Amniotic epithelial cell (primary cell): ENCODE results near the gene TMEM59.
"Not testable (repeated sequence)": the region's sequence is repeated elsewhere in the genome, so short reads cannot be mapped to it uniquely, and the experiment has no call there.

Experiments used
- DNase-seq: peaks from one replicate; pipeline ENCODE4 v3.0.0-alpha.2; 2010; ENCODE audit warnings: low read depth

TMEM59 gene

DNA sequence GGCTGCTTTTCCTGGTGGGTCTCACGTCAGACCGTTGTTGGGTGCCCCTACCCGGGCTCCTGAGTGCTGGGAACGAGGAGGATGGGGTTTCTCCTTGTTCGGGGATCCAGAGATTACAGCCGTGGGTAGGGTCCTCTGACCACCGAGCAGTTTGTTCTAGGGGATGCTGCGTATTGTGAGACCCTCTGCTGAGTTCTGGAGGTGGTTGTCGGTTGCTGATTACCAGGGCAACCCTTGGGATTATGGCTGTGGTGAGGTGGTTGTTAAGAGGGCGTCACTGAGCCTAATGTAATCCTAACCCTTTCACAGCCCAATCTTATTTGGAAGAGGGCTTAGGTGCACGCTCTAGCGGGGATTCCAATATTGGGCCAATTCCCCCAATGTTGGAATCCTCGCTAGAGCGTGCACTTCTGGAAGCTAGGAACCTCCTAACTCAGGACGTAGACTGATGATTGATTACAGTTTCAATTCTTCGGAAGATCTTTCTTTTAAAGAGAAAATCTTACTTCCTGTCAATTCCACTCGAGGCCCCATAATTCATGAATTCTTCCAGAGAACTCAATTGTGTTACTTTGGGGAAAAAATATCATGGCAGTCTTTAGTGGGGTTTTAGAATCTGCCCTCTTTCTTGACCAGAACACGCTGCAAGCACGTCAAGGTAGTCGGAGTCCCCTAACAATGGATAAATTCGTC, 887 bp upstream of the TMEM59 start:
- DNase-seq, result peak; percentile 10

DNA sequence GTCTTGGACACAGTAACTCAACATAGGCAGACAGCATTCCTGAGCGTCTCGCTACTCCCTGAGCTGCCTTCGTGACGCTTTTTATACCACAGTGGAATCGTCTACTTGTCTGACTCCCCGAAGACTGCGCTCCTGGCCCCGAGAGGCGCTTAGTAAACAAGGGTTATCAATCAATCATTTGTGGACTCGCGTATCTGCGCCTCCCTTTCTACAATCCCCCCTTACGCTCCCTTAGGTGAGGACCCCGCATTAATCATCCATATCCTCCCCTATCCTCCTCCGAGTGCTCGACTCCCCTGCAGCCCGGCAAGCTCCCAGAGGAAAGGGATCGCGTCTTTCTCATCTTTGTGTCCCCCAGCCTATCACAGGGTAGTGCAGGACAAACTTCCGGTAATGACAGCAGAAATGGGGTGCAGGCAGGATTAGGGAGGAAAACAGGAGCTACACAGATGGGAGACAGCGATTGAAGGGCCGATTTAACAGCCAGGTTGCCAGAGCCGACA, 522 bp downstream of the TMEM59 start:
- DNase-seq, result peak; percentile 73

DNA sequence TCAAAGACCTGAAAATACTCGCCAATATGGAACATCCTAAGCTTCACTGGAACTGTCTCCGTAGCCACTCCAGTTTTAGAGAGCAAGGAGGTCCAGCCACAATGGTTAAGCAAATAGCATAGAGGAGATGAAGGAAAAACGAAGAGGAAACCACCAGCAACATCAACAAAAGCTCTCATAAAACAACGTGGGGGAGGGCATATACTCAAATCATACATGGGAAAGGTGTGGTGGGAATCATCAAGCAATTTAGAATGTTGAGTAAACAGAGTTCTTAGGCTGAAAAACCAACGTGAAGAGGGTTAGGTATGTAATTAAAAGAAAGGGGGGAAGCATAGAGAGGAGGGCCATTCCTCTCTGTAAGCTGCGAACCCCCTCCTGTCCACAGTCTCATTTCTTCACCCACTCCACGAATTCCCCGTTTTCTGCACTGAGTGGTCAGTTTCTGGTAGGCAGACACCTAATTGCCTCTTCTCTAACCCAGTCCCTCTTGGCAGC, 1.0 kb downstream of the TMEM59 start:
- peak; percentile 19 for DNase-seq

DNA sequence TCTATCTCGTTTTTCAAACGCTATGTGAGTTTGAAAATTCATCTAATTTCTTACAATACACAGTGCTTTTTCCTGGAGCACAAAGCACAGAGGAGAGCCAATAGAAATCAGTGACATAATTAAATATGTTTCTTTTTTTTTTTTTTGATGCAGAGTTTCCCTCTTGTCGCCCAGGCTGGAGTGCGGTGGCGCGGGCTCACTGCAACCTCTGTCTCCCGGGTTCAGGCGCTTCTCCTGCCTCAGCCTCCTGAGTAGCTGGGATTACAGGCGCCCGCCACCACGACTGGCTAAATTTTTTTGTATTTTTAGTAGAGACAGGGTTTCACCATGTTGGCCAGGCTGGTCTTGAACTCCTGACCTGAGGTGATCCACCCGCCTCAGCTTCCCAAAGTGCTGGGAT, 2.6 kb downstream of the TMEM59 start:
- DNase-seq, result not testable (repeated sequence)

DNA sequence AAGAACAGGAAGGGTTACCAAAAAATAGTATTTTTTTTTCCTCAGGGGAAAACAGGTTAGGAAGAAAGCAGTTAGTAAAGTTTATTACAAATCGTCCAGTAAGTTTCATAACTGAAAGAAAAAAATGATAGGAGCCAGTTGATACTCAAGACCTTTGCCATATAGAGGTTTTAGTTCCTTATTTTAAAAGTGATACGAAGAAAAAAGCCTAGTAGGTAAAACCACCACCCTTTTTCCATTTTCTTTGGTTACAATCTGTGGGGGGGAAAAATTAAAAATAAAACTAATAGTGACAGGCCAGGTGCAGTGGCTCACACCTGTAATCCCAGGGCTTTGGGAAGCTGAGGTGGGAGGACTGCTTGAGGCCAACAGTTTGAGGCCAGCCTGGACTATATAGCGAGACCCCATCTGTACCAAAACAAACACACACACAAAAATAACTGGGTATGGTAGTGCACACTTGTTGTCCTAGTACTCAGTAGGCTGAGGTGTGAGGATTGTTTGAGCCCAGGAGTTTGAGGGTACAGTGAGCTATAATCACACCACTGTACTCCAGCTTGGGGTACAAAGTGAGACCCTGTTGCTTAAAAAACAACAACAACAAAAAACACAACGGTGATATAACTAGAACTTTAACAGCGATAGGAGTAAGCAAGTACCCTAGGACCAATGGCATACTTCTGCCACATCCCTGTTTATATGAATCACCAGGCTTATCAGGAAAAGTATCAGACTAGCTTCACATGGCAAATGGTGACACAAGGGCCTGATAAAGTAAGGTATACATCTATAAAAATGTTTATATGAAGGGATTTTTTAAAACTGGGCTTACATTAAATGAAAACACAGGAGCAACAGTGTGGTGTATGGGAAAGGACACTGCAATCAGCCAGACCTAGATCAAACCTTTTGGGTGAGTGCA, 5.4 kb downstream of the TMEM59 start:
- DNase-seq, result peak; percentile 40

DNA sequence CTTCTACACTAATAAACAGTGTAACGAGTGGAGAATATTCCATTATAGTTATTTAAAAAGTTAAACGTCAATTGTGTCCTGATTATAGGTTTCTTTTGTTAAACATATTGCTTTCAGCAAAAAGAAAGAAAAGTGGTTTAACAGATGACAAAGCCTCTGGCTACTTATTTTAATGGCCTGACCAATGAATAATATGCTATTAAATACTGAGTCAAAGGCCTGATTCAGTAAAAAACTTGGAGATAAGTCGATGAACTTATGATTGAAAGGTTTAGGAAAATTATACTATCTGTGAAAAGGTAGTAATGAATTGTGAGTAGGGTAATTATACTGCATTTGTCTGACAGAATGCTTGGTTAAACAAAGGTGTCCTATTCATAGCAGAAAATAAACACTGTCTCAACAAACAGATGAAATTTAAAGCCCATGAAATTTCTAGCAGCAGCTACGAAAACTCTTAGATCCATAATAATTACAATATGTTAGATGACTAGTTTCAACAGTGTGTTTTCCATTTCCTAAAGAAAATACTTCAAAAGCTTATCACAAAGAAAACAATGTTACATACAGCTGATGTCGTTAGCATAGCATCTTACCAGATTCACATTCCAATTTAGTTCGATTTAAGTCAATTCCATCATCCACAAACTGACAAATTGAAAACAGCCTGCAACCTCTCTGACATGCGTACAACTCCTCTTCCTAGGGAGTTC, 6.2 kb downstream of the TMEM59 start:
- DNase-seq, result no peak

DNA sequence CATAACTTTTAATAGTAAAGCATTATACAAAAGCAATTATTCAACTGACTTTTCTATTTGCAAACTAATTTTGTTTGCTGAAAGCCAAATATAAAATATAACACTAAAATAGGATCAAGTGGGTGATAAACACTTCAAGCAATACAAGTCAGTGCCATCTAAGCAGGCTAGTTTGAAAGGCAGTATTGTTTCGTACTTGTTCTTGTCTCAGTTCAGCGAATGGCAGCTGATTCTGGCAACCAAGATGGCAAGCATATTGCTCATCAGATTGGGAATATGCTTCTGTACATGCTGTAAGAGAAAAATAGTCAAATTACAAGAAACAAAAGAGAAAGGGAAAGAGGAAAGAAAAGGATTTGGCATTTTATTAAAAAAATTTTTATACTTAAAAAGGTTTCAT, 7.5 kb downstream of the TMEM59 start:
- no peak for DNase-seq

DNA sequence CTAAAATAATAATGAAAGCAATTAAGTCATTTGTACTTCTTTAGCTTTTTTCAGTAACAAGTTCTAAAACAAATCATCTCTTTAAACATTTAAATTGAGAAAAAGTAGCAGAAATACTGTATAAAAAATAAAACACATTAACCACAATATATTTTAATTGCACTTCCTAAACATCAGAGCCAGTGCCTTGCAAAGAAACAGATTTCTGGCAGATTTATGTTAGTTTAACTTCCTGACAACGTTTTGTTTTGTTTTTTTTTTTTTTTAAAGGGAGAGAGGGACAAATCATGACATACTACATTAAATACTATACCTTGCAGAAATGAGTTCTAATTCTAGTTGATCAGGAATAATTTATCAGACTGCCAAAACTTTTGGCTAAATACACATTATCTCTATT, 11.2 kb downstream of the TMEM59 start:
- no peak for DNase-seq

DNA sequence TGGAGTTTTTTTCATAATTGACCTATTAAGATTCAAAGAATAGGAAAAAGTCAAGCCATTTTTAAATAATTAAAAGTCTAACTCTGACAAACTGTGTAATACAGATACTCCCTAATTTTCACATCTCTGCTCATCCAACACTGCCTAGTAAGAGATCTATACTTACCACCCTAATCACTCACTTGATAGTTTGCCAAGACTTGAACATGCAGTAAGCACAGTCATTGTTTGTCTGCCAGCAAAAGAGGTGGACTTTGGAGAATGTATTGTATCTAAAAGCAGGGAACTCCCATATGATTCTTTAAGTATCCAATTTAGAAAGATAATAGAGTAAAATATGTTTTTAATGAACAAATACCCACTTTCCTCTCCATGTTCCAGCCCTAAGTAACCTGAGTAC, 15.5 kb downstream of the TMEM59 start:
- DNase-seq, result no peak

DNA sequence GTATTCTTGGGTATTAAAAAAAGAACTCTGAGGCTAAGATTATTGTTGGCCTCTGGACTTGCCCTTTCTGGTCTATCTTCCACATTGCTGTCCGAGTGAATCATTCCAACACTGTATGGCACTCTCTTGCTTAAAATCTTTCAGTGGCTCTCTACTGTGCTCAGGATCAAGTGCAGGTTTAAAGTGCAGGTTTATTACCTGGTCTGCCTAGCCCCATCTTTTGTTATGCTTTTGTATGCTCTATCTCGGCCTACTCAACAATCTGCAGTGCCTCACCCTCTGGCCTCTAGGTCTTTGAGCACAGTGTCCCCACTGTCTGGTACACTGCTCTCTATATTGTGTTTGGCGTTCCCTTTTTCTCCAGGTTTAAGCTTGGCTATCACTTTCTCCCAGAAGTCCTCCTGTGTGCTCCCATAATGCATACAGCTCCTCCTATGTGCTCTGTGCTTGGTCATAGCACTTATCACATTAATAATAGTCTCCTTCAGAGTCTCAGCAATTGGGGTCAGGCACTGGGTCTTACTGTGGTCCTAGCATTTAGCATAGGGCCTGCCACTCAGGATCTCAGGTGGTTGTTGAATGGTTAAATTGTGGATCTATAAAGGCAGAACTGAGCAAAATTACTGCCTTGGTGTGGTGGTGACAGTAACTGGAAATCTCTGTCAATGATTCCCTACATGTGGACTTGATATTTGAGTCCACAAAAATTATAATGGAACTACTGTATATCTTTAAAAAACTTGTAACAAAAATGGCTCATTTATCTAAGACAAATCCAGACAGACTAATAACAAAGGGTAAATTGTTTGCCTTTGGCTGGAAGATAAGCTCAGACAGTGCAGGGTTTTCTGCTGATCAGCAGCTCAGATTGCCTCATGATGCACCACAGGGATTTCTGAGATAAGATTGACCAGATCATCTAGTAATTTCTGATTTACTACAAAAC, 24.4 kb downstream of the TMEM59 start:
- peak; percentile 84 for DNase-seq

DNA sequence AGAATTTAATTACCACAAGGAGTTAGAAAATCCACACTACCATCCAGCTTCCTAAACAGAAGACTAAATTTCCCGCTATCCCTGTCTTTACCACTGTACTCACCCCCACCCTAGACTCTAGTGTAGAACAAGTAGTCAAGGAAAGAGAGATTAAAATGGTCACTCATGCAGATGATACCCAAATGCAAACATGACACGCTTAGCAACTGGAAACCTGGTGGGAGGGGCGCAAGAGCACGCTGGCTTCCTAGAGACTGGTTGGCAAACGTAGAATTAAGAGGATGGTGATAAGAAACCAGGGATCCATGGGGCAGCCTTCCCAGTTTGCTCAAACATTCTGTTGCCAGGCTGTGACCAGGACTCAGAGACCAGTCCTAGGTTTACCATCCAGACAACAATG, 25.2 kb downstream of the TMEM59 start:
- DNase-seq, result peak; percentile 49

DNA sequence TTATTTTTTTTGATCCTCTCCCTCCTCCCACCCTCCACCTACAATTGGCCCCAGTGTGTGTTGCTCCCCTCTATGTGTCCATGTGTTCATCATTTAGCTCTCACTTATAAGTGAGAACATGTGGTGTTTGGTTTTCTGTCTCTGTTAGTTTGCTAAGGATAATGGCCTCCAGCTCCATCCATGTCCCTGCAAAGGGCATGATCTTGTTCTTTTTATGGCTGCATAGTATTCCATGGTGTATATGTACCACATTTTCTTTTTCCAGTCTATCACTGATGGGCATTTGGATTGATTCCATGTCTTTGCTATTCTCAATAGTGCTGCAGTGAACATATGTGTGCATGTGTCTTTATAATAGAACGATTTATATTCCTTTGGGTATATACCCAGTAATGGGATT, 28.2 kb downstream of the TMEM59 start:
- not testable (repeated sequence) for DNase-seq

DNA sequence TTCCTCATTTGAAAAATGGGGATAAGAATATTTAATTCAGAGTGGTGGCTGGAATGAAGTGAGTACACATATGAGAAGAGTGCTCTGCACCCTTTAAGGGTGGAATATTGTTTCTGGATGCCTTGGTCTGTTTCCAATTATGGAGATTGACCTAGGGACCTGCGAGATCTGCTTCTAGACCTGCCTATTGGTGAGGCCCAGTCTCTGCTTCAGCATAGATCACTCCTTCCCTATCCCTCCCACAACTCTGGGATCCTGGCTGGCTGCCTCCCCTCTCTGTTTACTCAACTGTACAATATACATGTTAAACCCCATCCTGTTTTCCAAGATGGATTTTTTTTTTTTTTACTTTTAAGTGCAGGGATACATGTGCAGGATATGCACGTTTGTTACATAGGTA, 28.6 kb downstream of the TMEM59 start:
- DNase-seq, result no peak

DNA sequence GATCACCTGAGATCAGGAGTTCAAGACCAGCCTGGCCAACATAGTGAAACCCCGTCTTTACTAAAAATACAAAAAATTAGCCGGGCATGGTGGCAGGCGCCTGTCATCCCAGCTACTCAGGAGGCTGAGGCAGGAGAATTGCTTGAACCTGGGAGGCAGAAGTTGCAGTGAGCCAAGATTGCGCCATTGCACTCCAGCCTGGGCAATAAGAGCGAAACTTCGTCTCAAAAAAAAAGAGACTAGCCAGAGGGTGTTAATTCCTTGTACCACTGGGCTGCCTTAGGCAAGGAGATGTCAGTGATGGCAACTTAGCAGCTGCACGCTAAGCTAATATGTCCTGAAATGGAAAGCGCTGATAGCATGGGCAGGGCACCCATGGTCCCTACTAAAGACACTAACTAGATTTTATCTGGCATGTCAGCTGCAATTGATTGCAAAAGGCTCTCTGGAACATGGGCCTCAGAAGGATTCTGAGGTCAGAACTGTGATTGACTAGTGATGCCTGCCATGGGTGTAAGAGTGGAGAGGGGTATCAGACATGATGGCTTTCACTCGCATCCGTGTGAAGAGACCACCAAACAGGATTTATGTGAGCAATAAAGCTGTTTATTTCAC, 33.3 kb downstream of the TMEM59 start:
- peak; percentile 26 for DNase-seq

DNA sequence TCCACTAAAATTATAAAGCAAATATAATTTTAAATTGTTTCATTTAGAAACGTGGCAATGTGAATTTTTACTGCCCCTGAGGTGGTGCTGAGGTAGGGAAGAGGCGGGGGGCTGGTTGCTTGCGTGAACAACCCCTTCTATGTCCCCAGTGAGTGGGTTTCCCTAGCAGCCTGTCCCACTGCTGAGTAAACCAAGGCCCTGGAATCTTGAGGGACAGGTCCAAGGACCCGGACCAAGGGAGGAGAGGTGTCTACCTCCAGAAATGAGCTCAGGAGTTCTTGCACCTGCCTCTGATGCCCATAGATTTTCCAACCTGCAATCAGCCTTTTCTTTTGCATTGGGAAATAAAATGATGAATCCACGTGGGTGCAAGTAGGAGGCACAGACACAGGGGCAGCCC, 34.4 kb downstream of the TMEM59 start:
- no peak for DNase-seq

DNA sequence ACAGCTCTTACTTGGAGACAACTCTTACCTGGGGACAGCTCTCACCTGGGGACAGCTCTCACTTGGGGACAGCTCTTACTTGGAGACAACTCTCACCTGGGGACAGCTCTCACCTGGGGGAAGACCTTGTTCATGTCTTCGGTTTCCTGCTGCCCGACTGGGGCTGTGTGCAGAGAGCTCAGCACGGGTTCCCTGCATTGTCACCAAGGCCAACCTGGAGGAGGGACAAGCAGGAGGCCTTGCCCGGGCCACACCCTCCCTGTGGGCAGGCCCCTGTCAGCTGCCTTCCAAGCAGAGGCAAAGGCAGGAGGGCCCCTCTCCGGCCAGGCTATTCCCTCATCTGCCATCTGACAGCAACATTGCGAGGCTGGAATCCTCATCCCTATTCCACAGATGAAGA, 35.0 kb downstream of the TMEM59 start, which contains the start of gene LDLRAD1:
Gene LDLRAD1, minus strand, starts transcription at position 208 of the 400 bp plus-strand sequence. Its CDS starts 74 bp downstream, at position 134.
- no peak for DNase-seq

DNA sequence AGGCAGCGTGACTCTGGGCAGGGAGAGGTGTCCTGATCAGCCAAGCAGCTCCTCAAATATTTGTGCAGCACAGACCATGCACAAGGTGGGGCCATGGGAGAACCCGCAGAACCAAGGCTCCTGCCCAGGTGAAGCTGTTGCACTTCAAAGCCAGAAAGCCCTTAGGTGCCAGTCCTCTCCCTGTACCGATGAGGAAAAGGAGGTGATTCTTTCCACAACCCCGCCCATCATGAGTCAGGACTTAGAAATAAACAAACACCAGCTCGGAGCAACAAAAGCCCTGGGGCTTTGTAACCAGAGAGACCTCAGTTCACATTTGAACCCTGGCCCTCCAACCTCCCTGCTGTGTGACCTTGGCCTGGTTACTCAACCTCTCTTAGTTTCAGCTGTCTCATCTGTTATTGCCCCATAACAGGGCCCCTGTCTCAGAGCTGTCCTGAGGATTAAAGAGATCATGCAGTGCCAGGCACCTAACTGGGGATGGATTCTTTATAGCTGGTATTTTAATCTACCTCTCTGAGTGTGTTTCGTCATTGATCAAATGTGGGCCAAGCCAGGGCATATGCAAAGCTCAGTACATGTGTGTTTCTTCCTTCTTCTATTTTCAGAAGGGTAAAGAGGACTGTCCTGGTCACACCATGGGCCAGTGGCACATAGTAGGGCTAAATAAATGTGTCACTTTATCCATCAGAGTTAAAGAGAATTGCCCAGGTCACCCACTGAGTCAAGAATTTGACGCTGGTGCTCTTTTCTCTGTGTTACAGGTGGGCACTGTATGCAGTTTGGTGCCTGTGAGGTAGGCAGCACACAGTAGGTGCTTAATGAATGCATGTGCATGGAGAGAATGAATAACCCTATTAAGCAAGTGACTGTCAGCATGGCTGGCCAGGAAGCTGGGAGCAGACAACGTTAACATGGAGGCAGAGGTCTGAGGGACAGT, 36.4 kb downstream of the TMEM59 start:
- peak; percentile 97 for DNase-seq

DNA sequence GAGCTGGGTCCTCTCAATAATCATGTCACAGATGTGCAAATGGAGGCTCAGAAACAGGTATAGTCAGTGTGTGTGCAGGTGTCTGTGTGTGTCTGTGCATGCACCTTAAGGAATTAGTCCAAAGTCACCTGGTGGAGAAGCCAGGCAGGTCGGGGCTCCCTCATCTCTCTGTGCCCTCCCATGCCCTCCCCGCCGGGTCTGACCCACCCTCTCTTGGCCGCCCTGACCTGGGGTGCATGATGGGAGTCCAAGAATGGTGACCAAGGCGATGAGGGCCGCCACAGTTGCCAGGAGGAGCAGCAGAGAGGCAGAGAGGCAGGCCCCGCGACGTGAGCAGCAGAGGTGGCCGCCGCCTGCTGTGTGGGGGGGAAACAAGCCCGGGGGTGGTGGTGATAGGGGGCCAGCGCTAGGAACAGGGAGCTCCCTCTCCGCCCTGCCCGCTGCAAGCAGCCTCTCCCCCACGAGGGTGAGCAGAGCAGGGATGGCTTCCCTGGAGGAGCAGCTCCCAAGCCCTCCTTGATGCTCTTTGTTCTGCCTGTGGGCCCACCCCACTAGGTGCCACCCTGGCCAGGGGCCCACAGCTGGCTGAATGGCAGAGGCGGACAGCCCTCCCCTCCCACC, 38.9 kb downstream of the TMEM59 start:
- no peak for DNase-seq
